Epidermal melanocyte (primary cell): ENCODE results near the gene TFDP1.

Experiments
- DNase-seq: peaks from one replicate; pipeline ENCODE4 v3.0.0; 2011; ENCODE audit warnings: low spot score; ENCODE audit not compliant: insufficient read length

Gene TFDP1

GRCh38 chr13:113630804-113631203, 46.3 kb downstream of the TFDP1 start:
- no peak for DNase-seq

- DNase-seq = no peak
Measured at GRCh38 chr13:113631341-113632095, 47.0 kb downstream of the TFDP1 start.

GRCh38 chr13:113632706-113633484, 48.3 kb downstream of the TFDP1 start:
- no peak for DNase-seq

DNA sequence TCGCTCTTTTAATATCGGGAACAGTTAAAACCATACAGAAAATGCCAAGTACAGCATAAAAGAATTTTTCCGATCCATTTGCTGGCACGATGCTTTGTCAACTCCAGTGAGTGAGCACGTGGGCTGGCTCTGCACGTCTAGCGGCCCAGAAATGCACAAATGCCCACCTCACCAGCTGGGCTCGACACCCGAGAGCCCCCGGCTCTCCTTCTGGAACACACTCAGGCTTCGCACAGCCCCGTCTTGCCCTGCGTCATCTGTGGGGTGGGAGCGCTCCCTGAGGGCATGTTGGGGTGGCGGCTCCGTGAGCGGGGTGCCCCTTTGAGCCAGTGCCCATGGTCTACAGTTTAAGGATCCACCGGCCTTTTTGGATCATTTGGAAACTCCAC, 48.9 kb downstream of the TFDP1 start:
- no peak for DNase-seq

GRCh38 chr13:113634279-113635047, 49.9 kb downstream of the TFDP1 start:
- DNase-seq = no peak

DNA sequence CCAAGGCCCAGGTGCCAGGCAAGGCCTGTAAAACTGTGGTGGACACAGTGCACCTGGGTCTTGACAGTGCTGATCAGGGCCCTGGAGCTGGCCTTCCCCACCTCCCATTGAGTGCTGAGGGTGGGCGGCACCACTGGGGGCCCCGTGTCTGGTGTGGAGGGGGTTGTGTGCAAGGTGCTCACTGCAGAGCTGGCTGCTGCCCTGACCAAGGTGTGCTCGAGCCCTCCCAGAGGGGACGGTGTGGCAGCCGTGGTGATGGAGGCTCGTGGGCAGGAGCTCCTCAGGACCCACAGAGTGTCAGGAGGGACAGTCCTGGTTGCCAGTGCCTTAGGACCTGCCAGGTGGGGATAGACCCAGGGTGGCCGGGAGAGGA, 50.5 kb downstream of the TFDP1 start:
- DNase-seq = no peak

GRCh38 chr13:113635709-113636108, 51.2 kb downstream of the TFDP1 start:
- no peak for DNase-seq

- DNase-seq = no peak
Measured at GRCh38 chr13:113636266-113636963, 51.9 kb downstream of the TFDP1 start.

DNA sequence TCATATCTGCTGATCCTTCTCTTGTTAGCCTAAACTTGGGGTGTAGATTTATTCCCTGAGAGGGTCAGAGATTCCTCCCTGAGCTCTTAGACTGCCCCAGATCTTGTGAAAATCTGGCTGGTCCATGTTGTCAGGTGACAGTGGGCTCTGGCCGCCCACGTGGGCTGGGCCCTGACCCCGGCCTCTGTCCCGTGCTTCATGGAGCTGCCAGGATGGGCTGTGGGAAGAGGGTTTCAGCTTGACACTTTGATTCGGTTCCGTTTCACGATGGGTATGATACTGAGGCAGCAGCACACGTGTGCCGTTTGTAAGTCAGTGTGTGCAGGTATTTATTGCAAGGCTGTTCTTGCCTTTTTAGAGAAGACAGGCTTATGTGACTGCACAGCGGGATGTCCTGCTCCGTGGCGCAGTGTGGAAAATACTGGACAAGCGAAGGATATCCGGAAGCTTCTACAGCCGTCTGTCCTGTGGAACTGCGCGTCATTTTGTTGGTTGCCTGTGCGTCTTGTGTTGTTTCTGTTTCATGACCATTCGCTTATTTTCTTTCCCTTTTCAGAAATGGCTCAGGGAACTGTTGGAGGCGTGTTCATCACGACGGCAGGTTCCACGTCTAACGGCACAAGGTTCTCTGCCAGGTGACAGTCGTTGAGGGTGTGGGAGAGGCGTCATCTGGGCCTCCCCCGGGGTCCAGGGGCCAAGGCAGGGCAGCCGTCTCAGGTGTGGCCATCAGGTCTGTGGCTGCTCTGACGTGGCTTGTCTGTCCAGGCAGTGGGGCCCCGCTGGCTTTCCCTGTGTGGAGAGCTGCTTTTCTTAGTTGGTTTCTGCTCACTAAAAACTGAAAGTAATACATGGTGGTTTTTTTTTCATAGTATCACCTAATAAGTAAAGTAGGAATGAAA, 53.0 kb downstream of the TFDP1 start:
- no peak for DNase-seq

- DNase-seq = no peak
Measured at GRCh38 chr13:113638173-113638746, 53.7 kb downstream of the TFDP1 start.

DNA sequence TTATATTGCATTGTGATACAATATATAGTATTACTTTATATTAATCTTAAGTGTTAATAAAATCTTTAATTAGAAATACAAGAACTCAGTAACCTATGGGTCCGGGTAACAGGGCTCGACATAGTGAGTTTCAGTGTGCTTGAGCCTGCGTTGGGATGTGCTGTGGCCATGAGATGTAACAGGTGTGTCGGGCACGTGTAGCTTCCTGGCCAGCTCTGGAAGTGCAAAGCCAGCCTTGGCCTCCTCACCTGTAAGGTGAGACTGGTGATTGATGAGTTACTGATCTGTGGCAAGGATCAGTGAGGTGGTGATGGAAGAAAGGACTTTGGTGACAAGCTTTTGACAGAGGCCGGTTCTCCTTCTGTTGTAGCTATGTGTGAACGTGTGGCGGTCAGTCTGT, 54.3 kb downstream of the TFDP1 start:
- no peak for DNase-seq

DNA sequence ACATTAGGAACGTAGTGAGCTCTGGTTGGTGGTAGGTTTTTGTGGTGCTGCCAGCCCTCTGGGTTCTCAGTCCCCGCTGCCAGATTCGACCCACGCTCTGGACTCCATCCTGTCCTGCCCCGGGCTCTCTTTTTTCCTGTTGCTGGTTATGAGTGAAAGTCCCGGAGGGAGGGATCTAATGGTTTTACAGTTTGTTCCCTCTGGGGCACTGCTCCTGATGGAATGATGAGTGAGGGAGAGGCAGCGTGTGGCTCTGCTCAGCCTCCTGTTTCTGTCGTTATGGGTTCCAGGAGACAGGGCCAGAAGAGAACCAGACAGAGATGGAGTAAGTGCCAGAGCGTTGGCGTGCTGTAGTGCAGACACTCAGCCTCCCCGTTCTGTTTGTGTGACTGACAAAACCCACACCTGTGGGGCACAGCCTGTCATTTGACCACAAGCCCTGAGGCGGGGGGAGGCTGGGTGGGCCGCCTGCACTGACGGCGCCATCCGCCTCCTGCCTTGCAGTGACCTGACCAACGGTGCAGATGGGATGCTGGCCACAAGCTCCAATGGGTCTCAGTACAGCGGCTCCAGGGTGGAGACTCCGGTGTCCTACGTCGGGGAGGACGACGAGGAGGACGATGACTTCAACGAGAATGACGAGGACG, 55.2 kb downstream of the TFDP1 start:
- no peak for DNase-seq

DNA sequence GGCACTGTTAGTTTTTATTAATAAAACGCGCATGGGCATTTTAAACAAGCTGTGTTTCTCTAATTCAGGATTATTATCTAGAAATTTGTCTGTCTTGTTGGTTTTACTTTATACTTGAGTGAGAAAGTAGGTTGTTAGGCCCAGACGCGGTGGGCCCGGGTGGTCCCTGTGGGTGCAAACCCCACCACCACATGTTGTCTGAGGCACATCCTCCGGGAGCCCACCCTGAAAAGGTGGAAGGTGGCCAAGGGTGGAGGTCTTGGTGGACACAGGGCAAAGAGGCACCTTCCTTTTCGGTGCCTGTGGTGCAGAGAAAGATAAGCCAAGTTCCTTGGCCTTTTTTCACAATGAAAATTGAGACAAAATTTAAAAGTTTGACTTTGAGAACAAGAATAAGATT, 56.9 kb downstream of the TFDP1 start:
- DNase-seq = no peak

GRCh38 chr13:113642563-113642962, 58.0 kb downstream of the TFDP1 start:
- DNase-seq = no peak

DNA sequence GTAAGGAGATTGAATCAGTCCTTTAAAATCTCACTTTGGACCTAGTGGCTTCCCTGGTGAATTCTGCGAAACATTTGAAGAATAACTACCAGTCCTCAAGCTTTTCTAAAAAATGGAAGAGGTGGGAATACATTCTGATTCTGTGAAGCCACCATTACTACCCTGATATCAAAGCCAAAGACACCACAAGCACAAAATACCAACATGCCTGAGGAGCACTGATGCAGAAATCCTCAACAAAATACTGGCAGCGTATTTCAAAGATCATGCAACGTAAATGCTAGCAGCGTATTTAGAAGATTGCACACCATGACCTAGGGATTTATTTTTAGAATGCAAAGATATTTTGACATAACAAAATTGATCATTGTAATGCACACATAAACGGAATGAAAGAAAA, 59.0 kb downstream of the TFDP1 start:
- no peak for DNase-seq

DNA sequence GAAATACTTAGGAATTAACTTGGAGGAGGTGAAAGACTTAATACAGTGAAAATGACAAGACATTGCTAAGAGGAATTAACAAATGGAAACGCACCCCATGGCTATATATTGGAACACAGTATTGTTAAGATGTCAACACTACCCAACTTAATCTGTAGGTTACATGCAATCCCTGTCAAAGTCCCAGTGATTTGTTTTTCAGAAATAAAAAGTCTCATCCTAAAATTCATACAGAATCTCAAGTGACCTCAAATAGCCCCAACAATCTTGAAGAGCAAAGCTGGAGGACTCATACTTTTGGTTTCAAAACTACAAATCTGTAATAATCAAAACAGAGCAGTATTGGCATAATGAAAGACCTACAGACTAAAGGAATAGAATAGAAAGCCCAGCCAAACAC, 60.2 kb downstream of the TFDP1 start:
- DNase-seq = no peak

- DNase-seq = no peak
Measured at GRCh38 chr13:113645329-113645728, 60.8 kb downstream of the TFDP1 start.

DNA sequence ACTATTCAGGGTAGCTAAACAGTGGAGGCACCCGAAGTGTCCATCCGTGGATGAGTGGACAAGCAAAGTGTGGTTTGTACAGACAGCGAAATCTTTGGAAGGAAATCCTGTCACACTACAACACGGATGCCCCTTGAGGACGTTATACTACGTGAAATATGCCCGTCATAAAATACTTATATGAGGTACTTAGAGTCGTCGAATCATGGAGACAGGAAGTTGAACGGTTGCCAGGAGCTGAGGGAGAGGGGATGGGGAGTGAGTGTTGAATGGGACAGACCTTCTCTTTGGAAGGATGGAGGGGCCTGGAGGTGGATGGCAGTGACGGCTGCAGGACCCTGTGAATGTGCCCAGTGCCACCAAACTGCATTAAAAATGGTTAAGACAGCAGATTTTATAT, 61.8 kb downstream of the TFDP1 start:
- DNase-seq = no peak

DNA sequence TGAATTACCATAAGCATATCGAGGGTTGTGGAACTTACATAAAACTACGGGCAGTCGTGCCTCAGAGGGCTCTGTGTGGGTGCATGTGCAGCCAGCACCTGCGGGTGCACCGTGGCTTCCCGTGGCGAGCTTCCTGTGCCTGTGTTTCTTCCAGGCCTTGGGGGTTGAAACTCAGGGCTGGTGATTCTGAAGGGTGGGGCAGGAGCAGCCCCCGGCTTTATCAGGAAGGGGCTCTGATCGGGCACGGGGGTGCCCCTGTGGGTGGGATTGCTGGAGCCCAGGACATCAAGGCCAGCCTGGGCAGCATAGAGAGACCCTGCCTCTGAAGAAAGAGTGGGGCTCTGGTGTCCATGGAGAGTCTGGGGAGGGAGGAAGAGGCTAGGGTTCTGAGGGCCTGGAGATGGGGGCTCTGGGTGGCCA, 62.4 kb downstream of the TFDP1 start:
- DNase-seq = no peak
